K562 (cell line): Measurements from ENCODE around the gene KCNT1. TPM values are rescaled to one million over a fixed set of nuclear protein-coding genes. Genes with fewer than 3 reads are reported as not detected.

Source experiments
- ATAC-seq: fragments of 200-7000 bp; cut with Tn5 transposase; 3 replicates; pipeline ENCODE4 v1.9.1; 2020; ENCODE audit warnings: moderate library complexity
- BruUV-seq: library from RNA; stranded (reverse); fragments of 400-500 nt; replicated peaks from 2 replicates; lab custom pipeline; 2021; lab: Mats Ljungman, UMichigan
- CTCF ChIA-PET: fragments of 300-600 bp; formaldehyde crosslinking; extraction: SDS; loops from one replicate; lab custom pipeline; 2021; ENCODE audit warnings: low intra/inter-chr PET ratio; lab: Yijun Ruan, JAX
- POLR2A ChIA-PET: fragments of 300-600, 350-650 bp; sonication (Branson Sonifier 250); formaldehyde crosslinking; extraction: SDS; loops from one replicate; lab custom pipeline; 2021; ENCODE audit warnings: antibody characterized with exemption, inconsistent platforms; lab: Yijun Ruan, JAX
- DNase-seq, 4 experiments: peaks; one replicate each; pipeline versions ENCODE4 v3.0.0 to v3.0.0-alpha.2; 2011 to 2018; ENCODE audit warnings: low spot score in 3 of 4, mixed read lengths in 3 of 4; ENCODE audit errors: extremely low read depth in 1 of 4
- FAIRE-seq: peaks from 2 replicates; lab custom pipeline; 2011; peaks lifted over from hg19 to GRCh38; lab: Jason Lieb, UNC
- H2AFZ ChIP-seq: 2 replicates; pipeline ENCODE4 v1.6.0; 2011; ENCODE audit warnings: low read depth, low read length, control low read depth, inconsistent platforms
- H3K27ac ChIP-seq: fragments of 200-600 bp; 3 replicates; pipeline ENCODE4 v1.8.0; 2011; ENCODE audit warnings: low read depth, mild to moderate bottlenecking, control low read depth, inconsistent platforms, low read length, moderate library complexity, mixed read lengths; ENCODE audit errors: extremely low read depth
- H3K27me3 ChIP-seq, 2 experiments: fragments of 300-600 bp in 1 of 2; 2 replicates in 1 of 2; 3 replicates in 1 of 2; pipeline versions ENCODE4 v1.6.0 to v1.8.0; 2011; ENCODE audit warnings: inconsistent platforms in 2 of 2, low read length in 2 of 2, mild to moderate bottlenecking in 1 of 2, mixed read lengths in 1 of 2, moderate library complexity in 1 of 2; ENCODE audit not compliant: control insufficient read depth in 2 of 2, insufficient read depth in 2 of 2
- H3K36me3 ChIP-seq: fragments of 300-600 bp; 3 replicates; pipeline ENCODE4 v1.8.0; 2011; ENCODE audit warnings: mild to moderate bottlenecking, low read length, inconsistent platforms; ENCODE audit not compliant: control insufficient read depth, insufficient read depth
- H3K4me1 ChIP-seq, 2 experiments: fragments of 200-600 bp in 1 of 2; replicated peaks in 1 of 2; 2 replicates in 1 of 2; 3 replicates in 1 of 2; pipeline versions ENCODE4 v1.5.1 to v1.8.0; 2011; ENCODE audit warnings: inconsistent platforms in 2 of 2, low read length in 2 of 2, mild to moderate bottlenecking in 1 of 2, mixed read lengths in 1 of 2, moderate library complexity in 1 of 2; ENCODE audit not compliant: control insufficient read depth in 2 of 2, insufficient read depth in 2 of 2
- H3K4me2 ChIP-seq: 2 replicates; pipeline ENCODE4 v1.6.1; 2011; ENCODE audit warnings: low read length, control low read depth, inconsistent platforms, mixed read lengths; ENCODE audit not compliant: insufficient read depth
- H3K4me3 ChIP-seq: fragments of 200-600 bp; sonication (generic), shearing (Covaris generic); 2 replicates; pipeline ENCODE4 v1.5.1; 2016; ENCODE audit warnings: control low read depth, inconsistent platforms
- H3K79me2 ChIP-seq: fragments of 200-600 bp; 3 replicates; pipeline ENCODE4 v1.8.0; 2011; ENCODE audit warnings: low read length, inconsistent platforms; ENCODE audit not compliant: control insufficient read depth, insufficient read depth
- H3K9ac ChIP-seq, 2 experiments: 2 replicates each; pipeline versions ENCODE4 v1.6.0 to v1.6.1; 2011; ENCODE audit warnings: low read depth in 2 of 2, low read length in 2 of 2, control low read depth in 1 of 2, inconsistent platforms in 1 of 2, mild to moderate bottlenecking in 1 of 2, mixed read lengths in 1 of 2; ENCODE audit not compliant: insufficient read depth in 1 of 2
- H3K9me1 ChIP-seq: one replicate; pipeline ENCODE4 v1.6.0; 2011; ENCODE audit warnings: inconsistent platforms, mild to moderate bottlenecking, low read length, moderate library complexity; ENCODE audit not compliant: control insufficient read depth, insufficient read depth
- H3K9me3 ChIP-seq: replicated peaks from 2 replicates; pipeline ENCODE4 v1.5.1; 2011; ENCODE audit warnings: low read depth, low read length, inconsistent platforms; ENCODE audit not compliant: control insufficient read depth, insufficient read depth
- H4K20me1 ChIP-seq: replicated peaks from 2 replicates; pipeline ENCODE4 v1.6.1; 2011; ENCODE audit warnings: low read length, inconsistent platforms, mixed read lengths; ENCODE audit not compliant: control insufficient read depth, insufficient read depth
- ARID4B ChIP-seq: sonication (generic); formaldehyde crosslinking; IDR thresholded peaks from 2 replicates; pipeline ENCODE4 v1.8.0; 2022; ENCODE audit warnings: mild to moderate bottlenecking, missing genetic modification reagents
- GTF3C2 ChIP-seq: IDR thresholded peaks from 3 replicates; pipeline ENCODE4 v1.6.1; 2011; ENCODE audit warnings: borderline replicate concordance, mild to moderate bottlenecking, moderate library complexity; ENCODE audit not compliant: insufficient read length; ENCODE audit errors: extremely low read depth
- MEF2D ChIP-seq: conservative IDR thresholded peaks from 2 replicates; pipeline ENCODE4 v1.6.1; 2016; ENCODE audit warnings: low read depth, missing genetic modification characterization, missing compliant biosample characterization
- PML ChIP-seq: IDR thresholded peaks from 2 replicates; pipeline ENCODE4 v1.6.1; 2012; ENCODE audit warnings: low read length, inconsistent platforms
- REST ChIP-seq, 2 experiments: fragments of 450-650 bp; formaldehyde crosslinking in 1 of 2; IDR thresholded peaks; 2 replicates each; pipeline versions ENCODE4 v1.4.0 to v1.6.1; 2014 to 2020; ENCODE audit warnings: mild to moderate bottlenecking in 2 of 2, borderline replicate concordance in 1 of 2, low read depth in 1 of 2
- WGBS: fragments of 100-300 bp; shearing (Covaris generic); methylation state at CpG from one replicate; pipeline ENCODE4 v1.1.6; 2016; ENCODE audit warnings: low coverage, mixed read lengths; ENCODE audit not compliant: insufficient coverage; ENCODE audit errors: missing lambda C conversion rate; 5-methylcytosine and 5-hydroxymethylcytosine counted together
- in situ Hi-C: fragments of 300-500 bp; cut with MboI; formaldehyde crosslinking; loops from 4 replicates; pipeline ENCODE4 v1.15.0; 2018; ENCODE audit warnings: inconsistent platforms, mixed read lengths
- intact Hi-C: fragments of 100-400 bp; cut with micrococcal nuclease; formaldehyde crosslinking; loops from 2 replicates; pipeline ENCODE4 v1.14.2; 2022
- polyA plus RNA-seq, 8 experiments: library from polyadenylated mRNA; depleted of rRNA in 4 of 8; stranded (reverse) in 5 of 8; unstranded in 3 of 8; fragments of >200 nt; fragmentation: Nextera tagmentation in 2 of 8; fragmentation: Illumina TruSeq in 1 of 8; extraction: Ambion mirVana in 2 of 8; extraction: Trizol in 1 of 8; gene quantifications; 2 replicates each; pipeline versions ENCODE4 v1.2.1 to v1.2.3, GENCODE V29; 2011 to 2014; ENCODE audit warnings: inconsistent platforms in 1 of 8, missing spikeins in 1 of 8
- total RNA-seq, 7 experiments: library from RNA; depleted of rRNA in 6 of 7; stranded (reverse); fragments of >200 nt in 6 of 7; fragmentation: Illumina TruSeq in 2 of 7; extraction: Trizol in 2 of 7; gene quantifications; 2 replicates each; pipeline versions ENCODE4 v1.2.1 to v1.2.3, GENCODE V29; 2011 to 2021; ENCODE audit warnings: low replicate concordance in 1 of 7

KCNT1 gene
- total and polyA plus RNA-seq, 9 of the 15 experiments (the other 6 are each of a cell fraction or from before 2014, with no cell fraction given), result 0.05 TPM; not detected in 8

GRCh38 chr9:135663857-135664256, 38.1 kb upstream of the KCNT1 start:
- Histone ChIP-seq H3K9me3 (no peaks in the 10 kb centered on the region), H3K27ac (no peak overlapping the region), H4K20me1 (peaks cover 7% of the 10 kb centered on the region; the same call in 1 of the 2 replicates), H3K4me2 (no peak overlapping the region), H3K79me2 (no peaks in the 10 kb centered on the region), H3K27me3 (peaks cover 34 to 68% of the 10 kb centered on the region in 2 experiments), H3K4me1 (no peaks in the 10 kb centered on the region), H3K9ac (no peak overlapping the region), H3K4me3 (no peak overlapping the region), H2AFZ (no peak overlapping the region), H3K36me3 (no peaks in the 10 kb centered on the region), H3K9me1 (no peaks in the 10 kb centered on the region)
- CTCF ChIA-PET, result interaction anchor here (0.6 kb wide), 1 partner anchor 28 kb away, joined by 4 read pairs; no protein-coding TSS in a partner anchor
- 4% methylated on average over 8 of the region's 12 CpGs for WGBS
- FAIRE-seq, result no peak
- no TSS peak for BruUV-seq
- no peak for ATAC-seq
- in situ Hi-C loops (no loop called here), intact Hi-C loops (no loop called here)
- POLR2A ChIA-PET, result interaction anchor here (0.6 kb wide), 1 partner anchor 87 kb away, joined by 3 read pairs; no protein-coding TSS in a partner anchor
- DNase-seq, result no peak
- TF ChIP-seq GTF3C2, result no peak
- no peak for TF ChIP-seq REST (IDR thresholded peaks at IDR 0.05; ENCODE audit: borderline replicate concordance)
- TF ChIP-seq REST (CRISPR knock-in tag; IDR thresholded peaks at IDR 0.05; ENCODE audit: low read depth), result no peak
- no peak for TF ChIP-seq ARID4B (CRISPR knock-in tag)
- no peak for TF ChIP-seq PML
- no peak for TF ChIP-seq MEF2D (tag)
